Keratinocyte (primary cell): ENCODE data around the gene AGAP1. TPM values are rescaled to one million over a fixed set of nuclear protein-coding genes. Genes with fewer than 3 reads are reported as not detected.

ENCODE experiments used
- DNase-seq: peaks from one replicate; pipeline ENCODE4 v3.0.0-alpha.2; 2011; ENCODE audit warnings: low read depth, missing footprints, low spot score
- FAIRE-seq: peaks from 2 replicates; lab custom pipeline; 2011; peaks lifted over from hg19 to GRCh38; lab: Jason Lieb, UNC
- H2AFZ ChIP-seq: 2 replicates; pipeline ENCODE4 v1.6.0; 2012; ENCODE audit warnings: low read length, control low read depth, inconsistent platforms; ENCODE audit not compliant: control insufficient read depth
- H3K27ac ChIP-seq: 2 replicates; pipeline ENCODE4 v1.5.1; 2011; ENCODE audit warnings: low read length; ENCODE audit not compliant: control insufficient read depth, insufficient read depth
- H3K27me3 ChIP-seq: 3 replicates; pipeline ENCODE4 v1.6.0; 2011; ENCODE audit warnings: low read length; ENCODE audit not compliant: control insufficient read depth, insufficient read depth; ENCODE audit errors: extremely low read depth
- H3K36me3 ChIP-seq, 2 experiments: 2 replicates in 1 of 2; 3 replicates in 1 of 2; pipeline ENCODE4 v1.5.1; 2011; ENCODE audit warnings: low read length in 2 of 2, mild to moderate bottlenecking in 1 of 2; ENCODE audit not compliant: control insufficient read depth in 2 of 2, insufficient read depth in 2 of 2; ENCODE audit errors: extremely low read depth in 1 of 2
- H3K4me1 ChIP-seq: 3 replicates; pipeline ENCODE4 v1.5.1; 2011; ENCODE audit warnings: low read length; ENCODE audit not compliant: control insufficient read depth, insufficient read depth; ENCODE audit errors: extremely low read depth
- H3K4me2 ChIP-seq: 3 replicates; pipeline ENCODE4 v1.6.0; 2011; ENCODE audit warnings: low read depth, low read length; ENCODE audit not compliant: control insufficient read depth, insufficient read depth; ENCODE audit errors: extremely low read depth
- H3K4me3 ChIP-seq, 3 experiments: fragments of 200-600 bp in 1 of 3; sonication (generic) in 1 of 3; 2 replicates in 2 of 3; 3 replicates in 1 of 3; pipeline ENCODE4 v1.5.1; 2011 to 2016; ENCODE audit warnings: low read length in 3 of 3, mild to moderate bottlenecking in 3 of 3, control low read depth in 2 of 3, inconsistent platforms in 1 of 3, low read depth in 1 of 3, mixed read lengths in 1 of 3, mixed run types in 1 of 3, moderate library complexity in 1 of 3; ENCODE audit not compliant: control insufficient read depth in 2 of 3, insufficient read depth in 2 of 3; ENCODE audit errors: extremely low read depth in 1 of 3
- H3K79me2 ChIP-seq: 2 replicates; pipeline ENCODE4 v1.6.0; 2012; ENCODE audit warnings: low read length; ENCODE audit not compliant: control insufficient read depth, insufficient read depth
- H3K9ac ChIP-seq: 3 replicates; pipeline ENCODE4 v1.6.0; 2011; ENCODE audit warnings: low read length; ENCODE audit not compliant: control insufficient read depth, insufficient read depth; ENCODE audit errors: extremely low read depth
- H3K9me1 ChIP-seq: 3 replicates; pipeline ENCODE4 v1.6.0; 2011; ENCODE audit warnings: low read length; ENCODE audit not compliant: control insufficient read depth, insufficient read depth; ENCODE audit errors: extremely low read depth
- H3K9me3 ChIP-seq: 2 replicates; pipeline ENCODE4 v1.5.1; 2012; ENCODE audit warnings: low read depth, low read length; ENCODE audit not compliant: control insufficient read depth
- H4K20me1 ChIP-seq: 3 replicates; pipeline ENCODE4 v1.6.0; 2011; ENCODE audit warnings: low read length; ENCODE audit not compliant: control insufficient read depth, insufficient read depth; ENCODE audit errors: extremely low read depth
- EZH2 ChIP-seq: IDR thresholded peaks from one replicate; pipeline ENCODE4 v1.6.1; 2012; ENCODE audit warnings: inconsistent platforms, mild to moderate bottlenecking, low read length, moderate library complexity
- dilution Hi-C: fragments of 300-500 bp; cut with MboI; formaldehyde crosslinking; loops from one replicate; pipeline ENCODE4 v1.7.0; 2020; ENCODE audit warnings: low sequenced_read_pairs; ENCODE audit not compliant: extremely low pct_ligation_motif_present
- polyA plus RNA-seq, 5 experiments: library from polyadenylated mRNA; depleted of rRNA in 3 of 5; stranded (reverse) in 3 of 5; stranded (forward) in 1 of 5; unstranded in 1 of 5; fragments of >200 nt; gene quantifications; 1 replicate in 1 of 5; 2 replicates in 3 of 5; 3 replicates in 1 of 5; pipeline versions ENCODE4 v1.2.1 to v1.2.3, GENCODE V29; 2011 to 2012; ENCODE audit warnings: missing spikeins in 2 of 5, low read depth in 1 of 5, low replicate concordance in 1 of 5
- TF ChIP-seq, protein P1 (sequence below), 3 experiments: IDR thresholded peaks in 1 of 3; conservative IDR thresholded peaks in 1 of 3; optimal IDR thresholded peaks in 1 of 3; 2 replicates in 2 of 3; 3 replicates in 1 of 3; pipeline versions ENCODE3 to v1.5.1; 2011; ENCODE audit warnings: low read length in 3 of 3, mild to moderate bottlenecking in 3 of 3, moderate library complexity in 2 of 3, control low read depth in 1 of 3, inconsistent platforms in 1 of 3; ENCODE audit not compliant: insufficient read depth in 2 of 3; ENCODE audit errors: extremely low read depth in 1 of 3

AGAP1 gene
- polyA plus RNA-seq, 1 donor (not counting 4 experiments of a cell fraction or from before 2014, with no cell fraction given), result 12.6 TPM

DNA sequence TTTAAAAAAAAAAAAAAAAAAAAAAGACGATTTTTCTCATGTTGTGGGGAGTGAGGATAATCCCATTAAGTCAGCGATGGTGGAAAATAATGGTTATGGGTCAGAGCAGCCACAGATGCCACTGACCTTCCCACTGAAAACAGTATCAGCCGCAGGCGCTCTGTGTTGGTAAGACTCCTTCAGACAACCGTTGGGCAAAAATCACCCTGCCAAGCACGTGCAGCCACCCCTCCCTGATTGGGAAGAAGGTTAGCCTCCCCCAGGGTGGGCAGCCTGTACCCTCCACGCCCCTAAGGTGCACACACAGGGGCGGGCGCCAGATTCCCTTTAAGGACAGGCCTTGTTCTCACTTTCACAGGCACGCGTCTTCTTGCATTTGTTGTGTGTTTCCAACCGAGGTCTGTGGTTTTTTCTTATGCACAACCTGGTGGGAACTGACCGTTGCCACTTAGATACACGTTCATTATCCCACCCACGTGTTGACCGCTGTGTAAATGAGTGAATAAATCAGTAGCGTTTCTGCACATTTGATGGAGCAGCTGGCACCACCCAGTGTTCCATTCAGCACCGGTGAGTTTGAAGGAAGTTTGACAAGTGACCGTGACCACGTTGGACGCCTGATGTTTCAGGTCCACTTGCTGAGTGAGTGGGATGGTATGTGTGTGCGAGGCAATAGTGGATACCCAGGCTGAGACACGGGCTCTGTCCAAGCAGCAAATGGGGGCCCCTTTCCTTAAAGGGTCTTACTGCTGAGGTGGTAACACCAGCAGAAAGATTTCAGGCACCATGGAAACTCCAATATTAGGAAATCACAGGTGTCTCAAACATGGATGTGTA is 476.6 kb downstream of the AGAP1 start:
- Histone ChIP-seq H3K4me2 (no peak overlapping the region), H3K4me1 (no peaks in the 10 kb centered on the region), H3K36me3 (peaks cover 0 to 6% of the 10 kb centered on the region in 2 experiments), H3K9ac (no peak overlapping the region), H3K27me3 (no peaks in the 10 kb centered on the region), H3K27ac (no peak overlapping the region), H2AFZ (no peak overlapping the region), H3K4me3 (no peak overlapping the region), H3K79me2 (no peaks in the 10 kb centered on the region), H3K9me3 (no peaks in the 10 kb centered on the region), H4K20me1 (no peaks in the 10 kb centered on the region), H3K9me1 (no peaks in the 10 kb centered on the region)
- DNase-seq (no peak), FAIRE-seq (no peak)
- dilution Hi-C loops, result no loop called here
- no peak for TF ChIP-seq EZH2
- TF ChIP-seq, protein P1, sequence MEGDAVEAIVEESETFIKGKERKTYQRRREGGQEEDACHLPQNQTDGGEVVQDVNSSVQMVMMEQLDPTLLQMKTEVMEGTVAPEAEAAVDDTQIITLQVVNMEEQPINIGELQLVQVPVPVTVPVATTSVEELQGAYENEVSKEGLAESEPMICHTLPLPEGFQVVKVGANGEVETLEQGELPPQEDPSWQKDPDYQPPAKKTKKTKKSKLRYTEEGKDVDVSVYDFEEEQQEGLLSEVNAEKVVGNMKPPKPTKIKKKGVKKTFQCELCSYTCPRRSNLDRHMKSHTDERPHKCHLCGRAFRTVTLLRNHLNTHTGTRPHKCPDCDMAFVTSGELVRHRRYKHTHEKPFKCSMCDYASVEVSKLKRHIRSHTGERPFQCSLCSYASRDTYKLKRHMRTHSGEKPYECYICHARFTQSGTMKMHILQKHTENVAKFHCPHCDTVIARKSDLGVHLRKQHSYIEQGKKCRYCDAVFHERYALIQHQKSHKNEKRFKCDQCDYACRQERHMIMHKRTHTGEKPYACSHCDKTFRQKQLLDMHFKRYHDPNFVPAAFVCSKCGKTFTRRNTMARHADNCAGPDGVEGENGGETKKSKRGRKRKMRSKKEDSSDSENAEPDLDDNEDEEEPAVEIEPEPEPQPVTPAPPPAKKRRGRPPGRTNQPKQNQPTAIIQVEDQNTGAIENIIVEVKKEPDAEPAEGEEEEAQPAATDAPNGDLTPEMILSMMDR (optimal IDR thresholded peaks at IDR 0.05 in 1 of 3, IDR thresholded peaks at IDR 0.05 in 1 of 3, conservative IDR thresholded peaks at IDR 0.05 in 1 of 3; ENCODE audit: extremely low read depth in 1 of 3, insufficient read depth in 2 of 3, low read length in 3 of 3), result no peak

DNA sequence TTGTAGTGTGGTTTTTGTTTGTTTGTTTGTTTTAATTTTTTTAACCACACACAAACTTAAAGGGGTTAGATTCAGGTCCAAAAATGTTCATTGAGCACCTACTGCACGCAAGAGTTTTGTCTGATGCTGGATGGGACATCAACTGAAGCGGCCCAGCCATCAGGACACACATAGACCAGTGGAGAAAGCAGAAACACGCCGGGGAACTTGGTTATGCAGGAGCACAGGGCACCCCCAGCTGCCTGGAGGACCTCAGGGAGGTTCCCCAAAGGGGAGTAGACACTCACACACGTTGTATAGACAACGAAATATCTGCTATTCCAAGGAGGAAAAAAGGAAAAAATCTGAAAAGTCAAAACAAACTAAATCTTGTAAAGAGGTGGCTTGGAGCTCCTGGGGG is 482.7 kb downstream of the AGAP1 start:
- H3K79me2 ChIP-seq, result no peaks in the 10 kb centered on the region
- no peak overlapping the region for H3K4me3 ChIP-seq
- no peaks in the 10 kb centered on the region for H3K9me3 ChIP-seq
- no peaks in the 10 kb centered on the region for H4K20me1 ChIP-seq
- H3K4me2 ChIP-seq, result no peak overlapping the region
- H3K27me3 ChIP-seq, result no peaks in the 10 kb centered on the region
- H3K27ac ChIP-seq, result no peak overlapping the region
- no peak for FAIRE-seq
- H3K36me3 ChIP-seq, result peaks cover 0 to 2% of the 10 kb centered on the region in 2 experiments
- H2AFZ ChIP-seq, result no peak overlapping the region
- H3K9ac ChIP-seq, result no peak overlapping the region
- dilution Hi-C loops, result no loop called here
- no peaks in the 10 kb centered on the region for H3K4me1 ChIP-seq
- no peaks in the 10 kb centered on the region for H3K9me1 ChIP-seq
- TF ChIP-seq, protein P1 (optimal IDR thresholded peaks at IDR 0.05 in 1 of 3, IDR thresholded peaks at IDR 0.05 in 1 of 3, conservative IDR thresholded peaks at IDR 0.05 in 1 of 3; ENCODE audit: extremely low read depth in 1 of 3, insufficient read depth in 2 of 3, low read length in 3 of 3), result no peak
- TF ChIP-seq EZH2, result no peak
- no peak for DNase-seq
